GM12878 (cell line): ENCODE results near the gene LGALS4. TPM values are rescaled to one million over a fixed set of nuclear protein-coding genes. Genes with fewer than 3 reads are reported as not detected.

Experiments used
- ATAC-seq: fragments of 200-7000 bp; cut with Tn5 transposase; 3 replicates; pipeline ENCODE4 v1.9.1; 2020; ENCODE audit warnings: mild to moderate bottlenecking, moderate library complexity
- BruUV-seq: library from RNA; stranded (reverse); fragments of 400-500 nt; replicated peaks from 2 replicates; lab custom pipeline; 2021; lab: Mats Ljungman, UMichigan
- CTCF ChIA-PET: fragments of 300-600 bp; sonication (Branson Sonifier 250); formaldehyde crosslinking; extraction: SDS; loops from one replicate; lab custom pipeline; 2021; ENCODE audit warnings: inconsistent platforms; lab: Yijun Ruan, JAX
- POLR2A ChIA-PET: fragments of 350-600 bp; formaldehyde crosslinking; extraction: SDS; loops from one replicate; lab custom pipeline; 2021; ENCODE audit warnings: inconsistent platforms; lab: Charles Lee
- RAD21 ChIA-PET: fragments of 300-600 bp; sonication (Branson Sonifier 250); formaldehyde crosslinking; loops from one replicate; lab custom pipeline; 2023; ENCODE audit warnings: antibody characterized with exemption; ENCODE audit not compliant: unreplicated experiment; lab: Charles Lee
- SMC1A ChIA-PET: fragments of 300-600 bp; sonication (Branson Sonifier 250); formaldehyde crosslinking; loops from one replicate; lab custom pipeline; 2023; ENCODE audit not compliant: unreplicated experiment, uncharacterized antibody; lab: Charles Lee
- DNase-seq: peaks from one replicate; pipeline ENCODE4 v3.0.0-alpha.2; 2011; ENCODE audit warnings: low read depth, low spot score
- FAIRE-seq: peaks from 3 replicates; lab custom pipeline; 2011; peaks lifted over from hg19 to GRCh38; lab: Jason Lieb, UNC
- H2AFZ ChIP-seq: 2 replicates; pipeline ENCODE4 v1.6.0; 2011; ENCODE audit warnings: low read depth, low read length, control low read depth; ENCODE audit not compliant: control insufficient read depth
- H3K27ac ChIP-seq: 2 replicates; pipeline ENCODE4 v1.5.1; 2011; ENCODE audit warnings: control low read depth; ENCODE audit not compliant: control insufficient read depth, insufficient read depth
- H3K27me3 ChIP-seq, 2 experiments: replicated peaks in 1 of 2; 2 replicates each; pipeline versions ENCODE4 v1.6.0 to v1.6.1; 2011; ENCODE audit warnings: low read length in 1 of 2; ENCODE audit not compliant: control insufficient read depth in 2 of 2, insufficient read depth in 2 of 2
- H3K36me3 ChIP-seq, 2 experiments: 2 replicates each; pipeline ENCODE4 v1.5.1; 2011; ENCODE audit warnings: low read length in 1 of 2; ENCODE audit not compliant: control insufficient read depth in 2 of 2, insufficient read depth in 2 of 2
- H3K4me1 ChIP-seq: 2 replicates; pipeline ENCODE4 v1.6.1; 2011; ENCODE audit warnings: mild to moderate bottlenecking, low read length, moderate library complexity, mixed read lengths; ENCODE audit not compliant: control insufficient read depth, insufficient read depth
- H3K4me2 ChIP-seq: 2 replicates; pipeline ENCODE4 v1.6.0; 2011; ENCODE audit warnings: control low read depth; ENCODE audit not compliant: control insufficient read depth, insufficient read depth
- H3K4me3 ChIP-seq: fragments of 200-600 bp; sonication (generic); 2 replicates; pipeline ENCODE4 v1.5.1; 2016
- H3K79me2 ChIP-seq: 2 replicates; pipeline ENCODE4 v1.6.0; 2011; ENCODE audit warnings: low read length; ENCODE audit not compliant: control insufficient read depth, insufficient read depth
- H3K9ac ChIP-seq: 2 replicates; pipeline ENCODE4 v1.8.0; 2011; ENCODE audit warnings: low read length, control low read depth, mixed read lengths; ENCODE audit not compliant: control insufficient read depth, insufficient read depth
- H3K9me3 ChIP-seq: replicated peaks from 3 replicates; pipeline ENCODE4 v1.5.1; 2011; ENCODE audit warnings: mild to moderate bottlenecking, low read length; ENCODE audit not compliant: control insufficient read depth, insufficient read depth
- H4K20me1 ChIP-seq: 2 replicates; pipeline ENCODE4 v1.6.0; 2011; ENCODE audit not compliant: control insufficient read depth, insufficient read depth
- CBX5 ChIP-seq: sonication (generic); IDR thresholded peaks from 2 replicates; pipeline ENCODE4 v1.6.1; 2016; ENCODE audit warnings: low read depth, moderate library complexity, mild to moderate bottlenecking, inconsistent platforms
- KDM1A ChIP-seq: fragments of 200-600 bp; sonication (generic); IDR thresholded peaks from 2 replicates; pipeline ENCODE4 v1.6.1; 2016; ENCODE audit warnings: borderline replicate concordance
- RFX5 ChIP-seq: IDR thresholded peaks from 2 replicates; pipeline ENCODE4 v1.6.1; 2011; ENCODE audit warnings: low read depth, low read length, improper control_type of control experiment
- ZNF24 ChIP-seq: fragments of 450-650 bp; IDR thresholded peaks from 2 replicates; pipeline ENCODE4 v1.6.1; 2017; ENCODE audit warnings: antibody characterized with exemption, mild to moderate bottlenecking
- WGBS: methylation state at CpG from one replicate; pipeline ENCODE4 v1.1.6; 2016; ENCODE audit warnings: low lambda C conversion rate; ENCODE audit not compliant: insufficient replicate concordance, insufficient coverage; ENCODE audit errors: missing lambda C conversion rate; 5-methylcytosine and 5-hydroxymethylcytosine counted together
- in situ Hi-C: fragments of 300-500 bp; cut with MboI; formaldehyde crosslinking; loops from 9 replicates; pipeline ENCODE4 v1.14.3; 2018; ENCODE audit warnings: mixed read lengths
- intact Hi-C: fragments of 100-400 bp; cut with micrococcal nuclease; formaldehyde crosslinking; loops from one replicate; pipeline ENCODE4 v1.14.2; 2022; ENCODE audit not compliant: unreplicated experiment
- polyA plus RNA-seq, 11 experiments: library from polyadenylated mRNA; depleted of rRNA in 4 of 11; unstranded in 6 of 11; stranded (reverse) in 5 of 11; fragments of >200 nt; fragmentation: Nextera tagmentation in 4 of 11; fragmentation: Illumina TruSeq in 1 of 11; extraction: Ambion mirVana in 4 of 11; extraction: Trizol in 1 of 11; gene quantifications; 1 replicate in 1 of 11; 2 replicates in 10 of 11; pipeline versions ENCODE4 v1.2.1 to v1.2.3, GENCODE V29; 2011 to 2016; ENCODE audit warnings: inconsistent platforms in 2 of 11, missing spikeins in 2 of 11, low read depth in 1 of 11
- total RNA-seq, 4 experiments: library from RNA; depleted of rRNA in 3 of 4; stranded (reverse); fragments of >200 nt in 3 of 4; fragmentation: Illumina TruSeq in 1 of 4; extraction: Trizol in 1 of 4; gene quantifications; 2 replicates each; pipeline versions ENCODE4 v1.2.1 to v1.2.3, GENCODE V29; 2013 to 2021
- TF ChIP-seq, protein P1 (sequence below): IDR thresholded peaks from 2 replicates; pipeline ENCODE4 v1.6.1; 2012; ENCODE audit warnings: mild to moderate bottlenecking, low read depth, low read length

The LGALS4 gene
- total and polyA plus RNA-seq, 10 of the 15 experiments (the other 5 are each of a cell fraction or from before 2014, with no cell fraction given): 0.13 to 2.1 (median 0.26) TPM; not detected in 4

DNA sequence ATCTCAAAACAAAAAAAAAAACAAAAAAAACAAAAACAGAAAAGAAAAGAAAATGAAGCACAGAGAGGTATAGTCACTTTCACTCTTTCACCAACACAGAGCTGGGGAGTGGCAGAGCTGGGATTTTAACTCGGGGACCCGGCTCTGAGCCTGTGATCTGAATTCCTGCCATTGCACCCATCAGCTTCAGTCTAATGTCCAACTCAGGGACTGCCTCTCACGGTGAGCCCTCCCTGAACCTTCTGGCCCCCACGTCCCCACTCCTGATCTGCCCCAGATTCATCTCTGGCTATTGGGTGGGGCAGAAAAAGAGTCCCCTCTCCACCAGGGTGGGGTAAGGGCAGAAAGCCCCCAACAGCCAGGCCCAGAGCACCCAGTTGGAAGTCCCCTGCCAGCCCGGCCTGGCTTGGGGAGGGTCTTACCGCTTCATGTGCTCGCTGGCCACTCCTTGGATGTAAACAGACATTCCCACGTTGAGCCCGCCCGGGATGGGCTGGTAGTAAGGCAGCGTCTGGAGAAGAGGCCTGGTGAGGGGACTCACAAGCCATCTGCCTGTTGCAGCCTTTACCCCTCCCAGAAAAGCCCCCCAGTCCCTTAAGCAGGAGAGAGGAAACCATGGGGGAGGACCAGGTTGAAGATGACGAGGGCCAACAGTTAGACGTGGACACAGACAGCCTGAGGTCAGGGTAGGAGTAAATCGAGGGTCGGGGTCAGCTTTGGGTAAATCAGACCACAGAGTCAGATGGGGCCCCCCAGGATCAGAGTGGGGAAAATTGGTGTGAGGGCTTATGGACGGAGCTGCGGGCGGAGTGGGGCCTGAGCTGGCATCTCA is 520 bp downstream of the LGALS4 start:
- H3K36me3 ChIP-seq: peaks cover 0 to 3% of the 10 kb centered on the region in 2 experiments; a peak in 2 of 4 replicates
- no TSS peak for BruUV-seq
- ATAC-seq (no peak), DNase-seq (no peak)
- H3K4me1 ChIP-seq: no peaks in the 10 kb centered on the region
- H3K79me2 ChIP-seq: no peaks in the 10 kb centered on the region
- intact Hi-C loops: no loop called here
- no peaks in the 10 kb centered on the region for H3K27me3 ChIP-seq
- no peak overlapping the region for H3K4me3 ChIP-seq
- H2AFZ ChIP-seq: no peak overlapping the region
- no peak overlapping the region for H3K27ac ChIP-seq
- ChIA-PET POLR2A (no interaction called here), CTCF (no interaction called here)
- H3K9me3 ChIP-seq: no peaks in the 10 kb centered on the region
- no peak overlapping the region for H3K9ac ChIP-seq
- no peaks in the 10 kb centered on the region for H4K20me1 ChIP-seq
- WGBS: 75% methylated on average over 18 of the region's 18 CpGs
- in situ Hi-C loops: no loop called here
- H3K4me2 ChIP-seq: no peak overlapping the region
- TF ChIP-seq, protein P1, sequence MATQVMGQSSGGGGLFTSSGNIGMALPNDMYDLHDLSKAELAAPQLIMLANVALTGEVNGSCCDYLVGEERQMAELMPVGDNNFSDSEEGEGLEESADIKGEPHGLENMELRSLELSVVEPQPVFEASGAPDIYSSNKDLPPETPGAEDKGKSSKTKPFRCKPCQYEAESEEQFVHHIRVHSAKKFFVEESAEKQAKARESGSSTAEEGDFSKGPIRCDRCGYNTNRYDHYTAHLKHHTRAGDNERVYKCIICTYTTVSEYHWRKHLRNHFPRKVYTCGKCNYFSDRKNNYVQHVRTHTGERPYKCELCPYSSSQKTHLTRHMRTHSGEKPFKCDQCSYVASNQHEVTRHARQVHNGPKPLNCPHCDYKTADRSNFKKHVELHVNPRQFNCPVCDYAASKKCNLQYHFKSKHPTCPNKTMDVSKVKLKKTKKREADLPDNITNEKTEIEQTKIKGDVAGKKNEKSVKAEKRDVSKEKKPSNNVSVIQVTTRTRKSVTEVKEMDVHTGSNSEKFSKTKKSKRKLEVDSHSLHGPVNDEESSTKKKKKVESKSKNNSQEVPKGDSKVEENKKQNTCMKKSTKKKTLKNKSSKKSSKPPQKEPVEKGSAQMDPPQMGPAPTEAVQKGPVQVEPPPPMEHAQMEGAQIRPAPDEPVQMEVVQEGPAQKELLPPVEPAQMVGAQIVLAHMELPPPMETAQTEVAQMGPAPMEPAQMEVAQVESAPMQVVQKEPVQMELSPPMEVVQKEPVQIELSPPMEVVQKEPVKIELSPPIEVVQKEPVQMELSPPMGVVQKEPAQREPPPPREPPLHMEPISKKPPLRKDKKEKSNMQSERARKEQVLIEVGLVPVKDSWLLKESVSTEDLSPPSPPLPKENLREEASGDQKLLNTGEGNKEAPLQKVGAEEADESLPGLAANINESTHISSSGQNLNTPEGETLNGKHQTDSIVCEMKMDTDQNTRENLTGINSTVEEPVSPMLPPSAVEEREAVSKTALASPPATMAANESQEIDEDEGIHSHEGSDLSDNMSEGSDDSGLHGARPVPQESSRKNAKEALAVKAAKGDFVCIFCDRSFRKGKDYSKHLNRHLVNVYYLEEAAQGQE: no peak
- no peak for TF ChIP-seq RFX5
- no peak for TF ChIP-seq KDM1A
- TF ChIP-seq CBX5: no peak
- no peak for TF ChIP-seq ZNF24
- TF ChIP-seq, all 136 proteins: peak for 0
- SMC1A ChIA-PET: interaction anchor here (1.4 kb wide), 1 partner anchor 20 kb away, joined by 4 read pairs; no protein-coding TSS in a partner anchor
- RAD21 ChIA-PET: no interaction called here
- FAIRE-seq: no peak
